Muscle of leg (tissue), 11 donors: ENCODE measurements around the gene RNF39. TPM values are rescaled to one million over a fixed set of nuclear protein-coding genes. Genes with fewer than 3 reads are reported as not detected.
A peak's percentile ranks its signal among the peaks of the same experiment; 100 is the strongest.

ENCODE experiments used
- DNase-seq: peaks from one replicate; pipeline ENCODE4 v3.0.0; 2013
- H3K27ac ChIP-seq: one replicate; pipeline ENCODE4 v1.5.1; 2013; ENCODE audit warnings: mild to moderate bottlenecking, low read length, control low read depth
- H3K27me3 ChIP-seq: one replicate; pipeline ENCODE4 v1.6.1; 2013; ENCODE audit warnings: low read length; ENCODE audit not compliant: control insufficient read depth, insufficient read depth
- H3K36me3 ChIP-seq: one replicate; pipeline ENCODE4 v1.6.1; 2013; ENCODE audit warnings: low read length; ENCODE audit not compliant: control insufficient read depth, insufficient read depth
- H3K4me1 ChIP-seq: one replicate; pipeline ENCODE4 v1.6.1; 2013; ENCODE audit warnings: low read length; ENCODE audit not compliant: control insufficient read depth, insufficient read depth
- H3K4me3 ChIP-seq: one replicate; pipeline ENCODE4 v1.5.1; 2013; ENCODE audit warnings: low read length, control low read depth
- H3K9me3 ChIP-seq: replicated peaks from 2 replicates; pipeline ENCODE4 v1.6.1; 2013; ENCODE audit warnings: low read depth, low read length; ENCODE audit not compliant: control insufficient read depth
- WGBS: methylation state at CpG from one replicate; pipeline ENCODE4 v1.1.5; 2013; ENCODE audit warnings: missing lambda C conversion rate; ENCODE audit not compliant: insufficient coverage; 5-methylcytosine and 5-hydroxymethylcytosine counted together
- polyA plus RNA-seq, 8 donors: library from polyadenylated mRNA; unstranded; fragments of 120-200 nt; gene quantifications; one replicate each; pipeline versions ENCODE4 v1.2.1 to v1.2.3, GENCODE V29; 2013; ENCODE audit warnings: inconsistent platforms in 1 of 8, low replicate concordance in 1 of 8; ENCODE audit not compliant: insufficient read length in 8 of 8, insufficient read depth in 1 of 8
- total RNA-seq: library from RNA; stranded (reverse); fragments of 120-200 nt; gene quantifications from one replicate; pipeline ENCODE4 v1.2.4, GENCODE V29; 2013

Gene RNF39
- total and polyA plus RNA-seq, 9 donors: 0.46 to 1.1 (median 0.67) TPM; not detected in 1

DNA sequence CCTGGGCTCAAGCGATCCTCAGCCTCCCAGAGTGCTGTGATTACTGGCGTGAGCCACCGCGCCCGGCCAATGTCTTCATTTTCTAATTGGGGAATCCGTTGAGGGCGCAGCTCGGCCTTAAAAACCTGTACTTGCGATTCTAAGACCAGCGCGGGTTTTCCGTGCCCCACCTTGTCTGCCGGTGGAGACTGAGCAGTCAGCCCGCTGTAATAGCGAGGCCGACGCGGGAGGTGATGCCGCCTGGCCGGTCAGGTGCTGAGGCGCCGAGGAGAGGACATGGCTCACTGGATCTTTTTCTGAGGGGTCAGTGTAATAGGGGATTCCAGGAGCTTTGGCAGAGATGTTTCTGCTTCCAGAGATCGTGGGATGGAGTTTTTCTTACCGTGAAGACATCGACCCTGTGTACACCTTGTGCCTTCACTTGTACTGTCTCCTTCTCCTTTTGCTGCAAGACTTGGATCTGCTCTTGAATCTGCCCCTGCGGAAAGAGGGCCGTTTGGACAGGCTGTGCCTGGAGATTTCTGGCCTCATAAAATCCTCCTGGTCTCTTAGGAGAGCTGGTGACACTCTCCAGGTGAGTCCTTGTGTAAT is 35.8 kb upstream of the RNF39 start:
- Histone ChIP-seq H3K27me3 (peaks cover 58% of the 10 kb centered on the region), H3K4me3 (no peak overlapping the region), H3K27ac (no peak overlapping the region), H3K36me3 (no peaks in the 10 kb centered on the region), H3K4me1 (no peaks in the 10 kb centered on the region), H3K9me3 (no peaks in the 10 kb centered on the region)
- DNase-seq: no peak
- 36% methylated on average over 20 of the region's 27 CpGs for WGBS

DNA sequence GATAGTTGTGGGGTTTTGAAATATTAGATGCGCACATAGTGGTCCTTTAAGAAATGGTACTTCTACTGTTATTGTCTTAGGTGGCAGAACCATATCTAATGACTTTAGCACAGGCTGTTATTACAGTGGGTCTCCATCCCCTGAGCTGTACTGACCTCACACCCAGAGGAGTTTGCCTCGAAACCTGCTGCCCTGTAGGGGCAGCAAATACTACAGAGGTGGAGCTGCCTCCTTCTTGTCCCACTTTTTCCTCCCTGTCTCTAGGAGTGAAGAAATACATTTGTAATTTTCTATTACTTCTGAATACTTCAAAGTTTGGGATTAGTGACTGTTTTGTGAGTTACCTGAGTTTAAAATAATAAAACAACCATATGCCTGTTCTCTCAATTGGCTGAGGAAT is 29.1 kb upstream of the RNF39 start:
- Histone ChIP-seq H3K27me3 (peaks cover 68% of the 10 kb centered on the region), H3K4me3 (no peak overlapping the region), H3K27ac (no peak overlapping the region), H3K9me3 (no peaks in the 10 kb centered on the region), H3K36me3 (no peaks in the 10 kb centered on the region), H3K4me1 (peaks cover 22% of the 10 kb centered on the region)
- no CpG with 5 or more reads among the region's 2 CpGs for WGBS
- no peak for DNase-seq

DNA sequence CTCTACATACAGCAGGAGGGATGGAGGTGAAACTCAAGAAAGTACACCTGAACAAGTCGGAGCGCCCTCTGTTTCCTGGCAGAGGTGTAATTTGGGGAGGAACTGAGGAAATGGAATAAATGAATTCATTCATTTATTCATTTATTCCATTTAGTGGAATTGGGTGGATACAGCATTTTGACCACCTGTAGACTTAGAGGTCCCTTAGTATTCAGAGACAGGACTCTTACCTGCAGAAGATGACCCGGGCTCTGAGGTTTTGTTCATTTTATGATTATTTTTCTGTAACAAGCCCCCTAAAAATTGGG is 28.3 kb upstream of the RNF39 start:
- DNase-seq: no peak
- Histone ChIP-seq H3K4me1 (peaks cover 22% of the 10 kb centered on the region), H3K4me3 (no peak overlapping the region), H3K27ac (no peak overlapping the region), H3K36me3 (no peaks in the 10 kb centered on the region), H3K9me3 (no peaks in the 10 kb centered on the region), H3K27me3 (peaks cover 65% of the 10 kb centered on the region)
- WGBS: no CpG with 5 or more reads among the region's 3 CpGs

DNA sequence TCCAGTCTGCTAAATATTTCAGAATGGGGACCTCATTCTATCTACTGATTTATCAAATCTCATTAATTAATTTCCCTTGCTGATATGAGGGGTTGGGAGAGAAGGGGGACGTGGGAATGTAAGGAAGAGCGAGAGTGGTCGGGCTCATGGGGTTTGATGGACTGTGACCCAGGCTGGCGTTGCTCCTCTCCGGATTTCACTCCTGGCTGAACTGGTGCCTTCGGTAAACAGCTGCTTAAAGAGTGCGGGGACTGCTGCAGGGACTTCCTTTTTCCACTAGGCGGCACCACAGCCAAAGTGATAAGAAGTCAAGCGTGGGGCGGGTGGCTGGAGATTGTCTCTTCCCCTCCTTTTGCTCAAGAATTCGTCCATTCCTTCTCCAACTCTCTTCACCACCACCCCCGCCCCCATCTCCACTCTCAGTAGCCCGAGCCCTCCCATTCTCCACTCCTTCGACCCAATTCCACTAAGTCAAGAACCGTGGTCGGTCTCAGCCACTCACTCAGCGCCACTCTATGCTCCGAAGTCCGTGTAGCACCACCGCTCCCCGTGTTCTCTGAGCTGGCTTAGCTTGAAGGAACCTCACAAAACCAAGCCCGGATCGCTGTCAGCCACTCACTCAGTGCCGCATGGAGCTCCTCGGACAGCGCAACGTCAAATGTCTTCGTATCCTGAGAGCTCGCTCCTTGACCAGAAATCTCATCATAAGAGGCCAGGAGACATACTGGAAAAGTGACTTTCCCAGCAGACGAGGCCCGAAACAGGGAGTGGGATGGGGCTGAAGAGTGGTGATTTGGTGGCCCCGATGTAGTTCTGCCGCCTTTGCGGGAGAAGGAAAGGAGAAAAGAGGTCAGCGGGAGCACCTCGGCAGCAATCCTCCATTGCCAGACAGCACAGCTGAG is 27.7 kb upstream of the RNF39 start:
- WGBS: 1% methylated on average over 29 of the region's 36 CpGs
- H3K27ac ChIP-seq: no peak overlapping the region
- DNase-seq: peak; percentile 92
- no peaks in the 10 kb centered on the region for H3K9me3 ChIP-seq
- peak overlapping the region; percentile 31 for H3K4me3 ChIP-seq
- H3K27me3 ChIP-seq: peaks cover 67% of the 10 kb centered on the region
- H3K36me3 ChIP-seq: no peaks in the 10 kb centered on the region
- peaks cover 22% of the 10 kb centered on the region for H3K4me1 ChIP-seq

DNA sequence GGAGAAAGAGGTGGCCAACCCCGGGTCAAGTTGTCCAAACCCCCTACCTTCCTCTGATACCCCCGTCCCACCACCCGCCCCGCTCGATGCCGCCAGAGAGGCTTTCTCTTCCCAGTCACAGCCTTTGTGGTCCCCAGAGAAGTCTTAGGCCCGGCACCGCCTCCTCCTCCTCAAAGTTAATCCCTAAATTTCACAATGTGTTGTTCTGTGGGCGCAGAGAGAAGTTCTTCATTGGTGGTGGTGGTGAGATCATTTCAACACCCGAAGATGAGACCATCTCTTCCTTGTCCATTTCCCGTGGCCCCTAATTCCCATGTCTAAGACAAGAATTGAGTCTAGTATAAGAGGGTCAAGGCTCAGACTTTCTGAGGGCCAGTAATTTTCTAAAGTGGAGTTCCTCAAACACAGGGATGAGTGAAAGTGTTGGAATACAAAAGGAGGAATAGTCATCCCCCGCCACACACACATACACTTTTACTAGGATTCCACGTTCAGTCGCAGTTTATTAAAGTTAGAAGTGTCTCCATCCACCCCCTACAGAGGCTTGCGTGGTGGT is 26.9 kb upstream of the RNF39 start:
- Histone ChIP-seq H3K9me3 (no peaks in the 10 kb centered on the region), H3K36me3 (no peaks in the 10 kb centered on the region), H3K4me1 (peaks cover 22% of the 10 kb centered on the region), H3K27ac (no peak overlapping the region), H3K4me3 (peak overlapping the region; percentile 31), H3K27me3 (peaks cover 68% of the 10 kb centered on the region)
- DNase-seq: no peak
- 12% methylated on average over 5 of the region's 15 CpGs for WGBS

DNA sequence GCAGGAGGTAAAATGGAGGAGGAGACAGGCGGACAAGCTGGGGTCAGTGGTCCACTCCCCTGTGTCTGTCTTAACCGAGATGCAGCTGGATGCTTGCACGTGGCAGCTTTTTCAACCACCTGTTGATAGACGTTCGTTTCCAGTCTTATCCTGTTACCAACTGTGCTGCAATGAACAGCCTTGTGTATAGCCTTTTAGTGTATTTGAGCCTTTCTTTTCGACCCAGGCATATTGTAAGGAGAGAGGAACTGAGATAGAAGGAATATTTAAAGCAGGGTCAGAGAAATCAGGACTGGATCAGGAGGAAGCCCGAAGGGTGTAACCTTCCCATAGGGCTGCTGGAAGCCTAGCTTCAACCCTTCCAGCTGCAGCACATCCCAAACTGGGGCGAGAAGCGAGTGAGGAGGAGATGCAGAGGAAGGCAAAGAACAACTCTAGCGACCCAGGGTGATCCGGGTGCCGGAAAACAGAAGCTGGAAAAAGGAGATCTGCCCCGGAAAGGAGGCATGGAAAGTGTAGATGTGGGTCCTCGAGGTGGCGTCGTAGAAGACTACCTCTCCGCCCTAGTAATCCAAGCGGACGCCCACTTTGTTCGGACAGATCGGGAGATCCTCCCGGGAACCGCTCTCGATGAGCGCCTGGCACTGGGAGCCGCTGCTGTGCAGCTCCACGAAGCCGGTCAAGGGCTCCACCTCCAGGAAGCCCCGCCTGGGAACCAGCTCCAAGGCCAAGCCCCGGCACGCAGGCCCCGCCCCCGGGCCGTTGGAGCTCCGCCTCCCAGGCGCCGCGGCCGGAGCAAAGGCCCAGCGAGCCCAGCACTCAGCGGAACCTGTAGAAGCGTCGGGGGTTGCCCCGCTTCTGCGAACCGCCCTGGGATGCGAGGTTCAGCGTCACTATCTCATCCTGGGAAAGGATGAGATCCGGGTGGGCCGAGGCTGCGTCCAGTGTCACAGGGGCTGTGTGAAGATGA is 26.2 kb upstream of the RNF39 start:
- Histone ChIP-seq H3K27me3 (peaks cover 74% of the 10 kb centered on the region), H3K36me3 (no peaks in the 10 kb centered on the region)

DNA sequence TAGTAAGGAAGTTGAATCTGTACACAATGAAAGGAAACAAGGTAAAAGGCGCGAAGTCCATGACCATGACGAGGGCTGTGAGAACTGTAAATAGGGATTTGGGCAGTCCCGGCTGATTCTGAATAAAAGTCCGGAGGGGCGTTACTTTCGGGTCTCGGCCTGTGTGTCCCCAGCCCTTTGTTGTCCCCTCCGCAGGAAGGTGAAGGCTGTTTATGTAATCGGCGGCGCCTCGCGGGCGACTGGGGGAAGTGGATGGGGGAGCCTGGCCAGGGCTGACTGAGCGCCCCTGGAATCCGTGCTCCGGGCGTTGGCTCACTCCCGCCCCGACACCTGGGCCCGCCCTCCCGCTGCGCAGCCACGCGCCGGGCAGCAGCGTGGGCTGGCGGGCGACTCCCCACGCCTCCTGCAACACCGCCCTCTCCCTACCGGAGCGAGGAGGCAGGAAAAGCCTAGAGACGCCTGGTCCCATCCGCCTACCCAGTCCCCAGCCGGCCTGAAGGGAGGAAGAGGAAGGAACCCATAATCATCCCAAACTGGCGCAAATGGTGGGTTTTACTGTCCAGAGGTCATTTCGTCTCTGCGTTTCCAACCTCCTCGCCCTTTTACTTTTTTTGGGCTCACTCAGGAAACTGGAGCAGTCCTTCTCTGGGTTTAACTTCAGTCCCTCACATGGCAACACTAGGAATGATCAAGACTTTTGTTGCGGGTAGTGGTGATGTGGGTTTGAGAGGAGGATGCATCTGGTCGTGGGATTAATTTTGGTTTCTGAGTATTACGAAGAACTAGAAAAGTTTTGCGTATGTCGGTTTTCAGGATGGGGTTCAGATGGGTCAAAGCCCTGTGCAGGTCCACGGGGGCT is 25.2 kb upstream of the RNF39 start:
- WGBS: 2% methylated on average over 18 of the region's 47 CpGs
- Histone ChIP-seq H3K27me3 (peaks cover 69% of the 10 kb centered on the region), H3K36me3 (no peaks in the 10 kb centered on the region), H3K4me1 (peaks cover 22% of the 10 kb centered on the region), H3K4me3 (peak overlapping the region; percentile 15), H3K9me3 (no peaks in the 10 kb centered on the region), H3K27ac (no peak overlapping the region)
- peak; percentile 7 for DNase-seq

More for the DNA sequence above, 26.2 kb upstream of the RNF39 start:
- Histone ChIP-seq H3K4me3 (peak overlapping the region; percentile 31), H3K4me1 (peaks cover 22% of the 10 kb centered on the region), H3K9me3 (no peaks in the 10 kb centered on the region), H3K27ac (no peak overlapping the region)
- under 1% methylated on average over 36 of the region's 51 CpGs for WGBS
- peak; percentile 87 for DNase-seq

DNA sequence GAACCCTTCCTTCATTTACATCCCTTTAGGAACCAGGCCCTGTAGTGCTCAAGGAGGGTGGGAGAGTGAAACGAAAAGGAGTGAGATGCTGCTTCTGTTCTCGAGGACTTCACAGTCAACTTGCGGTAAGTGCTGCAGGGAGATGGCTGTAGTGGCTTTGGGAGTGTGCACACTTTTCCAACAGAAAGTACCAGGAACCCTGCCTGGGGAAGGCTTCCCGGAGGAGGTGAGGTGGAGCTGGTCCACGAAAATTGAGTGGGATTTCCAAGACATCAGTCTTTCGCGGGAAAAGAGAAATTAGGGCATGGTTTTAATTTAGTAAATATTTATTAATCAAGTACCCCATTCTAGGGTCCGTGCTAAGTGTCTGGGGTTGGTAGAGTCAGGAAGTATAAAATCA is 24.6 kb upstream of the RNF39 start:
- peaks cover 22% of the 10 kb centered on the region for H3K4me1 ChIP-seq
- no peaks in the 10 kb centered on the region for H3K36me3 ChIP-seq
- H3K27me3 ChIP-seq: peaks cover 70% of the 10 kb centered on the region
- H3K9me3 ChIP-seq: no peaks in the 10 kb centered on the region
- no peak for DNase-seq
- no peak overlapping the region for H3K4me3 ChIP-seq
- WGBS: 9% methylated on average over 4 of the region's 8 CpGs
- H3K27ac ChIP-seq: no peak overlapping the region
